DND-41 (cell line): Measurements from ENCODE around the gene BAG1.

ENCODE experiments used
- ATAC-seq: fragments of 200-7000 bp; cut with Tn5 transposase; 3 replicates; pipeline ENCODE4 v1.9.1; 2021; ENCODE audit warnings: low read depth; ENCODE audit not compliant: insufficient read depth
- DNase-seq: peaks from one replicate; pipeline ENCODE4 v3.0.0-alpha.2; 2020
- H2AFZ ChIP-seq: 2 replicates; pipeline ENCODE4 v1.6.0; 2012; ENCODE audit warnings: low read depth, low read length
- H3K27ac ChIP-seq: 2 replicates; pipeline ENCODE4 v1.5.1; 2012; ENCODE audit warnings: low read length, inconsistent platforms
- H3K27me3 ChIP-seq: fragments of 200-600 bp; sonication (generic); 2 replicates; pipeline ENCODE4 v1.6.0; 2012; ENCODE audit warnings: low read length, mild to moderate bottlenecking, inconsistent platforms; ENCODE audit not compliant: insufficient read depth, poor library complexity
- H3K36me3 ChIP-seq: 2 replicates; pipeline ENCODE4 v1.5.1; 2012; ENCODE audit warnings: low read length, inconsistent platforms; ENCODE audit not compliant: insufficient read depth
- H3K4me1 ChIP-seq: 2 replicates; pipeline ENCODE4 v1.5.1; 2012; ENCODE audit warnings: mild to moderate bottlenecking, low read length; ENCODE audit not compliant: insufficient read depth
- H3K4me2 ChIP-seq: 2 replicates; pipeline ENCODE4 v1.6.0; 2012; ENCODE audit warnings: mild to moderate bottlenecking, moderate library complexity, low read length, inconsistent platforms; ENCODE audit not compliant: insufficient read depth
- H3K4me3 ChIP-seq, 2 experiments: fragments of 200-600 bp in 1 of 2; shearing (Covaris generic) in 1 of 2; 2 replicates each; pipeline ENCODE4 v1.5.1; 2012 to 2016; ENCODE audit warnings: inconsistent platforms in 2 of 2, low read length in 2 of 2, mild to moderate bottlenecking in 2 of 2, low read depth in 1 of 2, moderate library complexity in 1 of 2
- H3K79me2 ChIP-seq: 2 replicates; pipeline ENCODE4 v1.6.0; 2012; ENCODE audit warnings: low read length, inconsistent platforms; ENCODE audit not compliant: insufficient read depth
- H3K9ac ChIP-seq: 2 replicates; pipeline ENCODE4 v1.6.0; 2012; ENCODE audit warnings: low read depth, mild to moderate bottlenecking, inconsistent platforms, low read length, moderate library complexity
- H3K9me3 ChIP-seq: 2 replicates; pipeline ENCODE4 v1.5.1; 2012; ENCODE audit warnings: low read length, moderate library complexity, mild to moderate bottlenecking, inconsistent platforms; ENCODE audit not compliant: insufficient read depth, severe bottlenecking
- H4K20me1 ChIP-seq: 2 replicates; pipeline ENCODE4 v1.6.0; 2012; ENCODE audit warnings: low read length; ENCODE audit not compliant: insufficient read depth
- CTCF ChIP-seq: IDR thresholded peaks from 2 replicates; pipeline ENCODE4 v1.5.1; 2012; ENCODE audit warnings: borderline replicate concordance, low read length, moderate library complexity, mild to moderate bottlenecking; ENCODE audit not compliant: poor library complexity, severe bottlenecking; ENCODE audit errors: extremely low read depth
- EZH2 ChIP-seq: IDR thresholded peaks from 3 replicates; pipeline ENCODE4 v1.6.1; 2012; ENCODE audit warnings: borderline replicate concordance, low read depth, mild to moderate bottlenecking, moderate library complexity, low read length, inconsistent platforms; ENCODE audit not compliant: severe bottlenecking

BAG1 gene

GRCh38 chr9:33288828-33289483 is 24.4 kb upstream of the BAG1 start:
- Histone ChIP-seq H3K27ac (peak overlapping the region; percentile 96), H2AFZ (peak overlapping the region; percentile 61), H3K9me3 (no peaks in the 10 kb centered on the region), H3K4me1 (peaks cover 34% of the 10 kb centered on the region), H3K79me2 (peaks cover 35% of the 10 kb centered on the region), H3K27me3 (no peaks in the 10 kb centered on the region), H3K9ac (peak overlapping the region; percentile 79), H3K4me2 (peak overlapping the region; percentile 78), H4K20me1 (no peaks in the 10 kb centered on the region), H3K36me3 (0 out of 2 replicates have a peak, but pooled peaks cover 6% of the 10 kb centered on the region), H3K4me3 (peak overlapping the region in 1 of 2 experiments; percentile 85; a peak in 3 of 4 replicates)
- TF ChIP-seq EZH2 (no peak), CTCF (no peak)
- DNase-seq, result no peak
- ATAC-seq, result no peak

- H3K4me2 ChIP-seq, result no peak overlapping the region
- no peaks in the 10 kb centered on the region for H4K20me1 ChIP-seq
- DNase-seq (no peak), ATAC-seq (no peak)
- H3K4me3 ChIP-seq, result no peak overlapping the region
- H3K27ac ChIP-seq, result no peak overlapping the region
- peaks cover 33% of the 10 kb centered on the region for H3K4me1 ChIP-seq
- H2AFZ ChIP-seq, result no peak overlapping the region
- H3K79me2 ChIP-seq, result peaks cover 28% of the 10 kb centered on the region
- peaks cover 5% of the 10 kb centered on the region; the same call in 1 of the 2 replicates for H3K36me3 ChIP-seq
- no peaks in the 10 kb centered on the region for H3K27me3 ChIP-seq
- no peaks in the 10 kb centered on the region for H3K9me3 ChIP-seq
- no peak for TF ChIP-seq CTCF
- H3K9ac ChIP-seq, result no peak overlapping the region
Measured at GRCh38 chr9:33288235-33288634, 23.7 kb upstream of the BAG1 start.

- Histone ChIP-seq H3K36me3 (peaks cover 9% of the 10 kb centered on the region; the same call in 1 of the 2 replicates), H4K20me1 (no peaks in the 10 kb centered on the region), H3K4me3 (no peak overlapping the region), H3K27ac (no peak overlapping the region), H3K4me2 (no peak overlapping the region), H3K9me3 (no peaks in the 10 kb centered on the region), H3K27me3 (no peaks in the 10 kb centered on the region), H3K9ac (no peak overlapping the region), H3K4me1 (peaks cover 22% of the 10 kb centered on the region), H2AFZ (no peak overlapping the region), H3K79me2 (peaks cover 17% of the 10 kb centered on the region)
- no peak for ATAC-seq
- DNase-seq, result peak; percentile 61
- peak; percentile 80 for TF ChIP-seq CTCF
- no peak for TF ChIP-seq EZH2
Measured at GRCh38 chr9:33287087-33287490, 22.6 kb upstream of the BAG1 start.
